ENCODE data around the gene CDH13.

GRCh38 chr16:82716361-82716855 is 89.6 kb downstream of the CDH13 start:
- TF ChIP-seq EZH2phosphoT487 (IDR thresholded peaks at IDR 0.05; ENCODE audit: low read depth): no peak
- no peak for TF ChIP-seq CTCF (IDR thresholded peaks at IDR 0.05; ENCODE audit: low read depth, low read length)

Data from OCI-LY3 (cell line).